ENCODE results near the gene CUEDC1. TPM values are rescaled to one million over a fixed set of nuclear protein-coding genes. Genes with fewer than 3 reads are reported as not detected.
"Not testable (repeated sequence)": the region's sequence is repeated elsewhere in the genome, so short reads cannot be mapped to it uniquely, and the experiment has no call there.

CUEDC1 gene
- total RNA-seq, 1 donor from 2014 or later, result 37.0 TPM

- TF ChIP-seq, protein P1, sequence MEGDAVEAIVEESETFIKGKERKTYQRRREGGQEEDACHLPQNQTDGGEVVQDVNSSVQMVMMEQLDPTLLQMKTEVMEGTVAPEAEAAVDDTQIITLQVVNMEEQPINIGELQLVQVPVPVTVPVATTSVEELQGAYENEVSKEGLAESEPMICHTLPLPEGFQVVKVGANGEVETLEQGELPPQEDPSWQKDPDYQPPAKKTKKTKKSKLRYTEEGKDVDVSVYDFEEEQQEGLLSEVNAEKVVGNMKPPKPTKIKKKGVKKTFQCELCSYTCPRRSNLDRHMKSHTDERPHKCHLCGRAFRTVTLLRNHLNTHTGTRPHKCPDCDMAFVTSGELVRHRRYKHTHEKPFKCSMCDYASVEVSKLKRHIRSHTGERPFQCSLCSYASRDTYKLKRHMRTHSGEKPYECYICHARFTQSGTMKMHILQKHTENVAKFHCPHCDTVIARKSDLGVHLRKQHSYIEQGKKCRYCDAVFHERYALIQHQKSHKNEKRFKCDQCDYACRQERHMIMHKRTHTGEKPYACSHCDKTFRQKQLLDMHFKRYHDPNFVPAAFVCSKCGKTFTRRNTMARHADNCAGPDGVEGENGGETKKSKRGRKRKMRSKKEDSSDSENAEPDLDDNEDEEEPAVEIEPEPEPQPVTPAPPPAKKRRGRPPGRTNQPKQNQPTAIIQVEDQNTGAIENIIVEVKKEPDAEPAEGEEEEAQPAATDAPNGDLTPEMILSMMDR (IDR thresholded peaks at IDR 0.05; ENCODE audit: unreplicated experiment), result no peak
- Mint-ChIP-seq H3K9me3 (no peaks in the 10 kb centered on the region), H3K4me1 (peaks cover 54% of the 10 kb centered on the region), H3K4me3 (no peak overlapping the region), H3K36me3 (peaks cover 21% of the 10 kb centered on the region), H3K27me3 (ENCODE audit: low read depth) (no peaks in the 10 kb centered on the region), H3K27ac (no peak overlapping the region)
- no peak for DNase-seq (ENCODE audit: low spot score in 2 of 2, unreplicated experiment in 2 of 2)
Measured at GRCh38 chr17:57982452-57983170, 27.4 kb upstream of the CUEDC1 start.

DNA sequence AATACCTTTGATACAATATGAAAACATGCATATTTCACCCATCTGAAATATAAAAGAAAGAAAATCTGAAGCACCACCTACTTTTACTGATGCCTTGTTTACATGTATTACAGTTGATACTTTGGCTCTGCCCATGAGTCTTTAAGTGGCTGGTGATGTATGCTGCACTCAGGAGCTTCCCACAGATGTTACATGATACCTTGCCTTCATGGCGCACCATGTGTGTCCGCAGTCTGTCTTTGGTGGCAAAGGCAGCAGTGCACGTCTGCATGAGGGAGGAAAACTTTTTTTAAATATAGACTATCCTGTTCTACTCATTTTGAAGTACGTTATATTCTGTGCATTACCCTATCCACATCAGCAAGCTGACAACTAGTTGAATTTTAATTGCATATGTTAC, 25.3 kb upstream of the CUEDC1 start:
- Mint-ChIP-seq H3K4me1 (peaks cover 41% of the 10 kb centered on the region), H3K36me3 (peaks cover 32% of the 10 kb centered on the region), H3K27me3 (ENCODE audit: low read depth) (no peaks in the 10 kb centered on the region), H3K9me3 (no peaks in the 10 kb centered on the region), H3K27ac (no peak overlapping the region), H3K4me3 (no peak overlapping the region)
- no peak for DNase-seq (ENCODE audit: low spot score in 2 of 2, unreplicated experiment in 2 of 2)
- TF ChIP-seq, protein P1 (IDR thresholded peaks at IDR 0.05; ENCODE audit: unreplicated experiment), result no peak

DNA sequence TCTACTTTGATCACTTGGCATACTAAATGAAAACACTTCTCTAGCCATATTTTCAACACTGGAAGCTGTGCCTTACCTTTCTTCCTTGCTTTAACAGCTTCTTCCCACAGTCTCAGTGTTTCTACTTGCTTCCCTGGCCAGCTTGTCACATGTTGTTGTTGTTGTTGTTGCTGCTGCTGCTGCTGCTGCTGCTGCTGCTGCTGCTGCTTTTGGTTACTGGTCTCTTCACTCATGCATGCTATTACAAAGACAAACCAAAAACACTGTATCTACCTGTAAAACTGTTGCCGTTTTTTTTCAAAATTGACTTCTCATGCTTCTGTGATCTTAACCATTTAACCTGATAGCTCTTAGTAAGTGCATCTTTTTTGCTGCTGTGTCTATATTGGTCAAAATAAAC, 23.9 kb upstream of the CUEDC1 start:
- Mint-ChIP-seq H3K27ac (no peak overlapping the region), H3K4me3 (no peak overlapping the region), H3K9me3 (no peaks in the 10 kb centered on the region), H3K36me3 (peaks cover 45% of the 10 kb centered on the region), H3K4me1 (peaks cover 27% of the 10 kb centered on the region), H3K27me3 (ENCODE audit: low read depth) (no peaks in the 10 kb centered on the region)
- no peak for DNase-seq (ENCODE audit: low spot score in 2 of 2, unreplicated experiment in 2 of 2)
- TF ChIP-seq, protein P1 (IDR thresholded peaks at IDR 0.05; ENCODE audit: unreplicated experiment), result no peak

- H3K27me3 Mint-ChIP-seq (ENCODE audit: low read depth), result no peaks in the 10 kb centered on the region
- H3K9me3 Mint-ChIP-seq, result no peaks in the 10 kb centered on the region
- H3K36me3 Mint-ChIP-seq, result peaks cover 41% of the 10 kb centered on the region
- DNase-seq (ENCODE audit: low spot score in 2 of 2, unreplicated experiment in 2 of 2), result no peak
- peaks cover 11% of the 10 kb centered on the region for H3K4me1 Mint-ChIP-seq
- H3K27ac Mint-ChIP-seq, result no peak overlapping the region
- no peak overlapping the region for H3K4me3 Mint-ChIP-seq
- TF ChIP-seq, protein P1 (IDR thresholded peaks at IDR 0.05; ENCODE audit: unreplicated experiment), result no peak
Measured at GRCh38 chr17:57976594-57976993, 21.4 kb upstream of the CUEDC1 start.

DNA sequence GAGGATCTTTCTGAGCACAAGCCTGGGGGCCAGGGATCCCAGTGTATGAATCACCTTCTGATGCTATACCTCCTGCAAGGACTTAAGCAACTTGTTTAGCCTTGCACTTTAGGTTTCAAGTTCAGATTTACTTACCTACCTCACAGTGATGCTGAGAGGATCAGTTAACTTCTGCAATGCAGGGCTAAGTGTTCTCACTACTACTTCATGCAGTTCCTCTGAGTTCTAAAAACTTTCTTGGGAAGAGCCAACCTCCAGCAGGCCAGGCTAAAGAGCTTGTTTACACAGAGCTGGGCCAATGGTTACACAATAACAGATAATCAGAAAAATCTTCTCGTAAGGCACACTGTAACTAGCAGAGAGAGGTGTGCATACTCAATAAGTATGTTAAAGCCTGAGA, 19.8 kb upstream of the CUEDC1 start:
- peaks cover 35% of the 10 kb centered on the region for H3K36me3 Mint-ChIP-seq
- DNase-seq (ENCODE audit: low spot score in 2 of 2, unreplicated experiment in 2 of 2), result no peak
- peaks cover 9% of the 10 kb centered on the region for H3K4me1 Mint-ChIP-seq
- TF ChIP-seq, protein P1 (IDR thresholded peaks at IDR 0.05; ENCODE audit: unreplicated experiment), result no peak
- H3K27ac Mint-ChIP-seq, result no peak overlapping the region
- no peak overlapping the region for H3K4me3 Mint-ChIP-seq
- no peaks in the 10 kb centered on the region for H3K9me3 Mint-ChIP-seq
- H3K27me3 Mint-ChIP-seq (ENCODE audit: low read depth), result no peaks in the 10 kb centered on the region

GRCh38 chr17:57974053-57974824, 19.0 kb upstream of the CUEDC1 start:
- not testable (repeated sequence) for H3K4me3 Mint-ChIP-seq; H3K4me1 Mint-ChIP-seq; H3K9me3 Mint-ChIP-seq; H3K27me3 Mint-ChIP-seq (ENCODE audit: low read depth); DNase-seq (ENCODE audit: low spot score in 2 of 2, unreplicated experiment in 2 of 2); H3K27ac Mint-ChIP-seq
- H3K36me3 Mint-ChIP-seq, result peaks cover 35% of the 10 kb centered on the region

Data from mesothelial cell of epicardium (in vitro differentiated cells).